ENCODE data around the gene BLOC1S3.

The BLOC1S3 gene

GRCh38 chr19:45202637-45203036, 24.1 kb downstream of the BLOC1S3 start:
- Histone ChIP-seq H3K27ac (ENCODE audit: low read length) (no peak overlapping the region), H3K4me1 (ENCODE audit: control insufficient read depth in 1 of 2, insufficient read depth in 2 of 2, low read length in 2 of 2) (no peaks in the 10 kb centered on the region), H3K27me3 (ENCODE audit: low read depth, low read length) (no peaks in the 10 kb centered on the region), H3K36me3 (ENCODE audit: control insufficient read depth in 1 of 2, insufficient read depth in 2 of 2, low read length in 2 of 2) (no peaks in the 10 kb centered on the region), H3K4me3 (ENCODE audit: low read depth in 1 of 2, low read length in 2 of 2) (no peak overlapping the region), H3K9me3 (ENCODE audit: control insufficient read depth in 1 of 2, low read length in 2 of 2) (no peaks in the 10 kb centered on the region)

GRCh38 chr19:45205810-45206209, 27.2 kb downstream of the BLOC1S3 start:
- Histone ChIP-seq H3K4me1 (ENCODE audit: control insufficient read depth in 1 of 2, insufficient read depth in 2 of 2, low read length in 2 of 2) (no peaks in the 10 kb centered on the region), H3K4me3 (ENCODE audit: low read depth in 1 of 2, low read length in 2 of 2) (no peak overlapping the region), H3K27ac (ENCODE audit: low read length) (no peak overlapping the region), H3K9me3 (ENCODE audit: control insufficient read depth in 1 of 2, low read length in 2 of 2) (no peaks in the 10 kb centered on the region), H3K27me3 (ENCODE audit: low read depth, low read length) (no peaks in the 10 kb centered on the region), H3K36me3 (ENCODE audit: control insufficient read depth in 1 of 2, insufficient read depth in 2 of 2, low read length in 2 of 2) (no peaks in the 10 kb centered on the region)

DNA sequence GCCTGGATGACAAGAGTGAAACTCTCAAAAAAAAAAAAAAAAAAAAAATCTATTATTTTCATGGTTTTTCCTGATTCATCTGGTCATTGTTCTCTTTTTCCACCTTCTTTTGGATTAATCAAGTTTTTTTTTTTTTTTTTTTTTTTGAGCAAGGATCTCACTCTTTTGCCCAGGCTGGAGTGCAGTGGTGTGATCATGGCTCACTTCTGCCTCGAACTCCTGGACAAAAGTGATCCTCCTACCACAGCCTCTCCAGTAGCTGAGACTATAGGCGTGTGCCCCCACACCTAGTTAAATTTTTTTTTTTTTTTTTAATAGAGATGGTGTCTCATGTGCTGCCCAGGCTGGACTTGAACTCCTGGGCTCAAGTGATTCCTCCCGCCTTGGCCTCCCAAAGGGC, 27.7 kb downstream of the BLOC1S3 start:
- Histone ChIP-seq H3K9me3 (ENCODE audit: control insufficient read depth in 1 of 2, low read length in 2 of 2) (no peaks in the 10 kb centered on the region), H3K27ac (ENCODE audit: low read length) (no peak overlapping the region), H3K36me3 (ENCODE audit: control insufficient read depth in 1 of 2, insufficient read depth in 2 of 2, low read length in 2 of 2) (no peaks in the 10 kb centered on the region), H3K4me1 (ENCODE audit: control insufficient read depth in 1 of 2, insufficient read depth in 2 of 2, low read length in 2 of 2) (no peaks in the 10 kb centered on the region), H3K4me3 (ENCODE audit: low read depth in 1 of 2, low read length in 2 of 2) (no peak overlapping the region), H3K27me3 (ENCODE audit: low read depth, low read length) (no peaks in the 10 kb centered on the region)

DNA sequence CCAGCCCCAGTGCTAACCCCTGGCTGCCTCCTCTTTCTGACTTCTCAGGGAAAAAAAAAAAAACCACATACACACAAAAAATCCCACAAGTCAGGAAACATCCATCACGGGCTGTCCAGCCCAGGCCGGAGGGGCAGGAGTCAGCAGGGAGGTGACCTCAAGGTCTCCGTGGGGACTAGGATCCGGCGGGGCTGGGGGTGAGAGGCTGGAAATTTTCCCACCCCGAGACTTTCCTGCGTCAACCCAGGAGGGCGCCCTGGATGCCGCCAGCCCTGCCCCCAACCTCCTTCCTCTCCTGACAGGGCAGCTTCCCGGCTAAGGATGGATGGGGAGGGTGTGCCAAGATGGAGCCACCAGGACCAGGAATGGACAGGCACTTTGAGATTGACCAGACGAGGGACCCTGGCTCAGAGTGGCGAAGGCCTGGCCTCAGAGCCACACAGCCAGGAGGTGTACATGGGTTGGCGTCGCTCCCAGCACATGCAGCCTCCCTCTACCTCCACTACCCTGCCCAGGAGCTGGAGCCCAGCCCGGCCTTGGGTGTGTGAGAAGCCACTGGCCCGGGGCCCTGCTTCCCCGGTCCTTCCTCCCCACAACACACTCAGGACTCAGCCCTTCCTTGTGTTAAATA, 33.3 kb downstream of the BLOC1S3 start:
- Histone ChIP-seq H3K27ac (ENCODE audit: low read length) (no peak overlapping the region), H3K4me1 (ENCODE audit: control insufficient read depth in 1 of 2, insufficient read depth in 2 of 2, low read length in 2 of 2) (peaks cover 0 to 13% of the 10 kb centered on the region in 2 donors), H3K27me3 (ENCODE audit: low read depth, low read length) (peaks cover 20% of the 10 kb centered on the region), H3K36me3 (ENCODE audit: control insufficient read depth in 1 of 2, insufficient read depth in 2 of 2, low read length in 2 of 2) (no peaks in the 10 kb centered on the region), H3K9me3 (ENCODE audit: control insufficient read depth in 1 of 2, low read length in 2 of 2) (no peaks in the 10 kb centered on the region), H3K4me3 (ENCODE audit: low read depth in 1 of 2, low read length in 2 of 2) (no peak overlapping the region)

GRCh38 chr19:45213031-45213430, 34.4 kb downstream of the BLOC1S3 start:
- no peak overlapping the region for H3K27ac ChIP-seq (ENCODE audit: low read length)
- H3K27me3 ChIP-seq (ENCODE audit: low read depth, low read length): peaks cover 30% of the 10 kb centered on the region
- no peak overlapping the region for H3K4me3 ChIP-seq (ENCODE audit: low read depth in 1 of 2, low read length in 2 of 2)
- H3K4me1 ChIP-seq (ENCODE audit: control insufficient read depth in 1 of 2, insufficient read depth in 2 of 2, low read length in 2 of 2): peaks cover 0 to 21% of the 10 kb centered on the region in 2 donors
- no peaks in the 10 kb centered on the region for H3K36me3 ChIP-seq (ENCODE audit: control insufficient read depth in 1 of 2, insufficient read depth in 2 of 2, low read length in 2 of 2)
- H3K9me3 ChIP-seq (ENCODE audit: control insufficient read depth in 1 of 2, low read length in 2 of 2): no peaks in the 10 kb centered on the region

DNA sequence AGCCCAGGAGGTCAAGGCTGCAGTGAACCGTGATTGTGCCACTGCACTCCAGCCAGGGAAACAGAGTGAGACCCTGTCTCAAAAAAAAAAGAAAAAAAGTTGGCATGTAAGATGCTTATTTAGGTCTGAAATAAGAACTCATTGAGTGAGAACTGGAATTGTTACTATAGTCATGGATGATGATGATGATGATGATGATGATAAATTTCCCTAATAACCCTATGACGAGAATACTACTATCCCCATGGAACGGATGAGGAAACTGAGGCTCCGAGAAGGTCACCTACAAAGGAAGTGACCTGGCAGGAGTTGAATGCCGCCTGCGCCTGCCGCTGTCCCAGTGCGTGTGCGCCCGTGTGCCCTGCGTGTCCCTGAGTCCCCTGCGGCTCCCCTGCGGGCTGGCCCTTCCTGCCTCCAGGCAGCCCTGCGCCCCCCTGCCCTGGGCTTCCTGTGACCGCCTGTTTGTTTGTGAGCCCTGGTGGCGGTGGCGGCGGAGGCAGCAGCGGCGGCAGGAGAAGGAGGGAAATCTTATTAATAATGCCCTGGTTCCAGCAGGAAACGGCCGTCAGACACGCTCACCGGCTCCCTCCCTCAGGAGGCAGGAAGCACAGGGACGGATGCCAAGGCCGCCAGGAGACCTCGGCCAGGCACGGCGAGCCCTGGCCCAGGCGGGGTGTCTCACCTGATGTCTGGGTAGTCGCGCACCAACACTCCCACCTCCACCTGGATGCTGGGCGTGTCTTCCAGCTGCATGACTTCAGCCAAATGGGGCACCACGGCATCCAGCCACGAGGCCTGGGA, 37.0 kb downstream of the BLOC1S3 start:
- Histone ChIP-seq H3K4me1 (ENCODE audit: control insufficient read depth in 1 of 2, insufficient read depth in 2 of 2, low read length in 2 of 2) (peaks cover 0 to 21% of the 10 kb centered on the region in 2 donors), H3K9me3 (ENCODE audit: control insufficient read depth in 1 of 2, low read length in 2 of 2) (no peaks in the 10 kb centered on the region), H3K4me3 (ENCODE audit: low read depth in 1 of 2, low read length in 2 of 2) (no peak overlapping the region), H3K36me3 (ENCODE audit: control insufficient read depth in 1 of 2, insufficient read depth in 2 of 2, low read length in 2 of 2) (no peaks in the 10 kb centered on the region), H3K27me3 (ENCODE audit: low read depth, low read length) (peaks cover 30% of the 10 kb centered on the region), H3K27ac (ENCODE audit: low read length) (no peak overlapping the region)

GRCh38 chr19:45216667-45217066, 38.1 kb downstream of the BLOC1S3 start:
- Histone ChIP-seq H3K27me3 (ENCODE audit: low read depth, low read length) (peaks cover 30% of the 10 kb centered on the region), H3K9me3 (ENCODE audit: control insufficient read depth in 1 of 2, low read length in 2 of 2) (no peaks in the 10 kb centered on the region), H3K4me1 (ENCODE audit: control insufficient read depth in 1 of 2, insufficient read depth in 2 of 2, low read length in 2 of 2) (peaks cover 0 to 20% of the 10 kb centered on the region in 2 donors), H3K27ac (ENCODE audit: low read length) (no peak overlapping the region), H3K36me3 (ENCODE audit: control insufficient read depth in 1 of 2, insufficient read depth in 2 of 2, low read length in 2 of 2) (no peaks in the 10 kb centered on the region), H3K4me3 (ENCODE audit: low read depth in 1 of 2, low read length in 2 of 2) (no peak overlapping the region)

GRCh38 chr19:45217193-45217956, 38.8 kb downstream of the BLOC1S3 start:
- Histone ChIP-seq H3K9me3 (ENCODE audit: control insufficient read depth in 1 of 2, low read length in 2 of 2) (no peaks in the 10 kb centered on the region), H3K4me3 (ENCODE audit: low read depth in 1 of 2, low read length in 2 of 2) (no peak overlapping the region), H3K4me1 (ENCODE audit: control insufficient read depth in 1 of 2, insufficient read depth in 2 of 2, low read length in 2 of 2) (peaks cover 0 to 13% of the 10 kb centered on the region in 2 donors), H3K36me3 (ENCODE audit: control insufficient read depth in 1 of 2, insufficient read depth in 2 of 2, low read length in 2 of 2) (no peaks in the 10 kb centered on the region), H3K27me3 (ENCODE audit: low read depth, low read length) (peaks cover 30% of the 10 kb centered on the region), H3K27ac (ENCODE audit: low read length) (no peak overlapping the region)

- Histone ChIP-seq H3K4me3 (ENCODE audit: low read depth in 1 of 2, low read length in 2 of 2) (no peak overlapping the region), H3K9me3 (ENCODE audit: control insufficient read depth in 1 of 2, low read length in 2 of 2) (no peaks in the 10 kb centered on the region), H3K27me3 (ENCODE audit: low read depth, low read length) (peaks cover 30% of the 10 kb centered on the region), H3K27ac (ENCODE audit: low read length) (no peak overlapping the region), H3K36me3 (ENCODE audit: control insufficient read depth in 1 of 2, insufficient read depth in 2 of 2, low read length in 2 of 2) (no peaks in the 10 kb centered on the region), H3K4me1 (ENCODE audit: control insufficient read depth in 1 of 2, insufficient read depth in 2 of 2, low read length in 2 of 2) (peaks cover 0 to 13% of the 10 kb centered on the region in 2 donors)
Measured at GRCh38 chr19:45217957-45218334, 39.4 kb downstream of the BLOC1S3 start.

GRCh38 chr19:45218426-45218825, 39.8 kb downstream of the BLOC1S3 start:
- H3K27ac ChIP-seq (ENCODE audit: low read length): no peak overlapping the region
- peaks cover 30% of the 10 kb centered on the region for H3K27me3 ChIP-seq (ENCODE audit: low read depth, low read length)
- H3K4me3 ChIP-seq (ENCODE audit: low read depth in 1 of 2, low read length in 2 of 2): no peak overlapping the region

More at GRCh38 chr19:45218426-45218825, 39.8 kb downstream of the BLOC1S3 start:
- no peaks in the 10 kb centered on the region for H3K9me3 ChIP-seq (ENCODE audit: control insufficient read depth in 1 of 2, low read length in 2 of 2)
- H3K36me3 ChIP-seq (ENCODE audit: control insufficient read depth in 1 of 2, insufficient read depth in 2 of 2, low read length in 2 of 2): no peaks in the 10 kb centered on the region
- H3K4me1 ChIP-seq (ENCODE audit: control insufficient read depth in 1 of 2, insufficient read depth in 2 of 2, low read length in 2 of 2): peaks cover 0 to 13% of the 10 kb centered on the region in 2 donors
